GM23338 (cell line): ENCODE results near the gene LGALS7. TPM values are rescaled to one million over a fixed set of nuclear protein-coding genes. Genes with fewer than 3 reads are reported as not detected.

Source experiments
- ATAC-seq: fragments of 200-7000 bp; cut with Tn5 transposase; 3 replicates; pipeline ENCODE4 v1.9.1; 2020
- DNase-seq: peaks from one replicate; pipeline ENCODE4 v3.0.0-alpha.2; 2015; ENCODE audit warnings: low spot score
- H2AFZ ChIP-seq: fragments of 200-600 bp; sonication (generic); 2 replicates; pipeline ENCODE4 v1.8.0; 2016; ENCODE audit warnings: antibody characterized with exemption, mild to moderate bottlenecking, moderate library complexity
- H3F3A ChIP-seq: fragments of 200-600 bp; sonication (generic); replicated peaks from 2 replicates; pipeline ENCODE4 v1.8.0; 2017; ENCODE audit warnings: antibody characterized with exemption, mixed run types, low read depth
- H3K27ac ChIP-seq: fragments of 200-600 bp; sonication (generic); 2 replicates; pipeline ENCODE4 v1.6.1; 2016; ENCODE audit warnings: low read depth
- H3K27me3 ChIP-seq: fragments of 200-600 bp; sonication (generic); 2 replicates; pipeline ENCODE4 v1.8.0; 2016; ENCODE audit warnings: mild to moderate bottlenecking, mixed run types, moderate library complexity; ENCODE audit not compliant: insufficient read depth
- H3K36me3 ChIP-seq: fragments of 200-600 bp; sonication (generic); 2 replicates; pipeline ENCODE4 v1.8.0; 2016; ENCODE audit warnings: mild to moderate bottlenecking; ENCODE audit not compliant: insufficient read depth
- H3K4me1 ChIP-seq: fragments of 200-600 bp; sonication (generic); 2 replicates; pipeline ENCODE4 v1.8.0; 2016; ENCODE audit warnings: mild to moderate bottlenecking, moderate library complexity; ENCODE audit not compliant: insufficient read depth
- H3K4me2 ChIP-seq: fragments of 200-600 bp; sonication (generic); 2 replicates; pipeline ENCODE4 v1.7.1; 2017; ENCODE audit warnings: mixed run types
- H3K4me3 ChIP-seq: fragments of 200-600 bp; sonication (generic); 2 replicates; pipeline ENCODE4 v1.6.1; 2016; ENCODE audit warnings: mixed run types
- H3K79me2 ChIP-seq: fragments of 200-600 bp; sonication (generic); replicated peaks from 2 replicates; pipeline ENCODE4 v1.8.0; 2017; ENCODE audit warnings: mild to moderate bottlenecking; ENCODE audit not compliant: insufficient read depth
- H3K9me2 ChIP-seq: fragments of 200-600 bp; sonication (generic); 2 replicates; pipeline ENCODE4 v1.8.0; 2017; ENCODE audit not compliant: insufficient read depth
- H4K20me1 ChIP-seq: fragments of 200-600 bp; sonication (generic); replicated peaks from 2 replicates; pipeline ENCODE4 v1.8.0; 2017; ENCODE audit warnings: mild to moderate bottlenecking; ENCODE audit not compliant: insufficient read depth
- H3K27ac Mint-ChIP-seq: 2 replicates; pipeline ENCODE4 v1.8.0; 2020; ENCODE audit warnings: inconsistent platforms, mild to moderate bottlenecking, moderate library complexity, mixed read lengths
- H3K27me3 Mint-ChIP-seq: 3 replicates; pipeline ENCODE4 v1.8.0; 2022; ENCODE audit warnings: low read depth, mild to moderate bottlenecking, moderate library complexity, mixed read lengths, inconsistent platforms; ENCODE audit not compliant: insufficient read depth, poor library complexity
- H3K36me3 Mint-ChIP-seq: 3 replicates; pipeline ENCODE4 v1.8.0; 2021; ENCODE audit warnings: low read depth, mild to moderate bottlenecking, inconsistent platforms, moderate library complexity, mixed read lengths
- H3K4me1 Mint-ChIP-seq: 3 replicates; pipeline ENCODE4 v1.8.0; 2020; ENCODE audit warnings: mild to moderate bottlenecking, inconsistent platforms, mixed read lengths
- H3K4me3 Mint-ChIP-seq: 3 replicates; pipeline ENCODE4 v1.8.0; 2021; ENCODE audit warnings: moderate library complexity, mild to moderate bottlenecking, inconsistent platforms, mixed read lengths
- H3K9me3 Mint-ChIP-seq: 3 replicates; pipeline ENCODE4 v1.8.0; 2020; ENCODE audit warnings: moderate library complexity, mild to moderate bottlenecking, inconsistent platforms, mixed read lengths
- CREB1 ChIP-seq: fragments of 250-450 bp; sonication (Bioruptor Pico); IDR thresholded peaks from 2 replicates; pipeline ENCODE4 v1.5.0; 2020; ENCODE audit warnings: low read depth, mild to moderate bottlenecking, moderate library complexity
- CTCF ChIP-seq, 2 experiments: fragments of 200-600 bp in 1 of 2; sonication (generic) in 1 of 2; conservative IDR thresholded peaks; 2 replicates each; pipeline versions ENCODE4 v1.5.1 to v1.6.1; 2016 to 2017; ENCODE audit warnings: antibody characterized with exemption in 2 of 2, low read depth in 2 of 2, mild to moderate bottlenecking in 2 of 2, moderate library complexity in 1 of 2
- ETS1 ChIP-seq: IDR thresholded peaks from 2 replicates; pipeline ENCODE4 v1.6.1; 2016; ENCODE audit warnings: antibody characterized with exemption
- EZH2 ChIP-seq: fragments of 200-600 bp; sonication (generic); IDR thresholded peaks from one replicate; pipeline ENCODE4 v1.8.0; 2017; ENCODE audit warnings: antibody characterized with exemption, mild to moderate bottlenecking, low read depth; ENCODE audit not compliant: unreplicated experiment
- EZH2phosphoT487 ChIP-seq: fragments of 200-600 bp; sonication (generic); IDR thresholded peaks from one replicate; pipeline ENCODE4 v1.8.1; 2018; ENCODE audit warnings: antibody characterized with exemption; ENCODE audit not compliant: unreplicated experiment
- JUNB ChIP-seq: IDR thresholded peaks from one replicate; pipeline ENCODE4 v1.6.1; 2016; ENCODE audit warnings: antibody characterized with exemption; ENCODE audit not compliant: unreplicated experiment
- NANOG ChIP-seq: IDR thresholded peaks from 2 replicates; pipeline ENCODE4 v1.6.1; 2016; ENCODE audit warnings: antibody characterized with exemption, borderline replicate concordance
- POLR2AphosphoS5 ChIP-seq: IDR thresholded peaks from 2 replicates; pipeline ENCODE4 v1.6.1; 2016; ENCODE audit warnings: antibody characterized with exemption, low read depth
- REST ChIP-seq: IDR thresholded peaks from one replicate; pipeline ENCODE4 v1.6.1; 2018; ENCODE audit warnings: antibody characterized with exemption; ENCODE audit not compliant: unreplicated experiment
- STAT1 ChIP-seq: IDR thresholded peaks from one replicate; pipeline ENCODE4 v1.6.1; 2016; ENCODE audit warnings: antibody characterized with exemption; ENCODE audit not compliant: unreplicated experiment
- ZNF114 ChIP-seq: fragments of 250-450 bp; sonication (Bioruptor Pico); IDR thresholded peaks from 2 replicates; pipeline ENCODE4 v1.5.0; 2020; ENCODE audit warnings: mild to moderate bottlenecking, moderate library complexity
- ZNF331 ChIP-seq: fragments of 250-450 bp; sonication (Bioruptor Pico); IDR thresholded peaks from 2 replicates; pipeline ENCODE4 v1.5.0; 2020; ENCODE audit warnings: low read depth, mild to moderate bottlenecking, moderate library complexity
- ZNF462 ChIP-seq: fragments of 250-450 bp; sonication (Bioruptor Pico); IDR thresholded peaks from 2 replicates; pipeline ENCODE4 v1.5.0; 2020; ENCODE audit warnings: mild to moderate bottlenecking, moderate library complexity
- polyA plus RNA-seq: library from polyadenylated mRNA; unstranded; fragments of >200 nt; fragmentation: Nextera tagmentation; extraction: Ambion mirVana; gene quantifications from 2 replicates; pipeline ENCODE4 v1.2.1, GENCODE V29; 2016
- total RNA-seq: library from RNA; depleted of rRNA; stranded (reverse); fragments of >200 nt; shearing (Covaris generic); gene quantifications from 2 replicates; pipeline ENCODE4 v1.2.3, GENCODE V29; 2014

LGALS7 gene
- total and polyA plus RNA-seq, 2 experiments from 2014 or later: 1.6 TPM; not detected in 1

GRCh38 chr19:38812841-38813320 lies 39.6 kb upstream of the LGALS7 start, which contains the start of gene LGALS4:
Gene LGALS4 (minus strand): TSS chr19:38812945. CDS start chr19:38812886, 59 bp downstream.
- no peaks in the 10 kb centered on the region for H3K4me1 ChIP-seq
- H2AFZ ChIP-seq: no peak within 1 kb of the TSS
- H3K79me2 ChIP-seq: no peaks in the 10 kb centered on the region
- H3K9me2 ChIP-seq: no peaks in the 10 kb centered on the region
- no peaks in the 10 kb centered on the region for H3K36me3 ChIP-seq
- H3K27me3 ChIP-seq: no peaks in the 10 kb centered on the region
- no peak within 1 kb of the TSS for H3K27ac ChIP-seq
- TF ChIP-seq ETS1 (no peak), EZH2phosphoT487 (no peak), STAT1 (no peak), JUNB (no peak), EZH2 (no peak), CTCF (conservative IDR thresholded peaks at IDR 0.05; ENCODE audit: low read depth in 2 of 2) (no peak), ZNF114 (CRISPR knock-in tag) (no peak), REST (no peak), POLR2AphosphoS5 (no peak), ZNF331 (no peak), CREB1 (CRISPR knock-in tag) (no peak), NANOG (no peak), ZNF462 (CRISPR knock-in tag) (no peak)
- Mint-ChIP-seq H3K27me3 (peaks cover 13% of the 10 kb centered on the region), H3K4me3 (no peak within 1 kb of the TSS), H3K9me3 (peaks cover 5% of the 10 kb centered on the region; the same call in 2 of the 3 replicates), H3K4me1 (no peaks in the 10 kb centered on the region), H3K36me3 (peaks cover 23% of the 10 kb centered on the region), H3K27ac (no peak within 1 kb of the TSS)
- H3F3A ChIP-seq: no peaks in the 10 kb centered on the region
- H3K4me3 ChIP-seq: no peak within 1 kb of the TSS
- no peak within 1 kb of the TSS for H3K4me2 ChIP-seq
- ATAC-seq: no peak; the same call in 1 of the 3 replicates
- no peak for DNase-seq
- no peaks in the 10 kb centered on the region for H4K20me1 ChIP-seq
